SK-N-MC (cell line): ENCODE results near the gene GP1BA.

Source experiments
- DNase-seq: peaks from one replicate; pipeline ENCODE4 v3.0.0-alpha.2; 2011; ENCODE audit warnings: low read depth, low spot score
- H3K27ac ChIP-seq: fragments of 200-600 bp; sonication (generic); 2 replicates; pipeline ENCODE4 v1.5.1; 2016; ENCODE audit warnings: mixed run types
- H3K36me3 ChIP-seq: fragments of 200-600 bp; sonication (generic); 2 replicates; pipeline ENCODE4 v1.6.1; 2017; ENCODE audit warnings: antibody characterized with exemption, low read length, mixed read lengths; ENCODE audit not compliant: insufficient read depth
- H3K4me3 ChIP-seq: fragments of 200-600 bp; sonication (generic); 2 replicates; pipeline ENCODE4 v1.5.1; 2016
- H3K9ac ChIP-seq: fragments of 200-600 bp; sonication (generic); 2 replicates; pipeline ENCODE4 v1.8.0; 2017; ENCODE audit warnings: mixed run types, mixed read lengths; ENCODE audit not compliant: insufficient read length
- H3K9me3 ChIP-seq: fragments of 200-600 bp; sonication (generic); 2 replicates; pipeline ENCODE4 v1.6.1; 2017; ENCODE audit warnings: low read depth, mild to moderate bottlenecking, antibody characterized with exemption, low read length, moderate library complexity, mixed read lengths
- EZH2 ChIP-seq: fragments of 200-600 bp; sonication (generic); IDR thresholded peaks from one replicate; pipeline ENCODE4 v1.6.1; 2017; ENCODE audit warnings: antibody characterized with exemption
- FOXP2 ChIP-seq: optimal IDR thresholded peaks from 2 replicates; pipeline ENCODE3; 2011; ENCODE audit warnings: mild to moderate bottlenecking, moderate library complexity; ENCODE audit not compliant: insufficient read depth; ENCODE audit errors: extremely low read length, control extremely low read depth
- POLR2AphosphoS5 ChIP-seq: IDR thresholded peaks from 2 replicates; pipeline ENCODE4 v1.6.1; 2012; ENCODE audit warnings: mild to moderate bottlenecking, low read depth, low read length, borderline replicate concordance

Gene GP1BA

GRCh38 chr17:4969047-4969550 lies 37.0 kb downstream of the GP1BA start:
- Histone ChIP-seq H3K4me3 (peak overlapping the region; percentile 98), H3K36me3 (peaks cover 14% of the 10 kb centered on the region), H3K9me3 (no peaks in the 10 kb centered on the region), H3K27ac (peak overlapping the region; percentile 36; the same call in 1 of the 2 replicates), H3K9ac (peak overlapping the region; percentile 89)
- no peak for DNase-seq
- TF ChIP-seq POLR2AphosphoS5 (no peak), EZH2 (no peak), FOXP2 (no peak)

- H3K36me3 ChIP-seq: peaks cover 14% of the 10 kb centered on the region
- peak overlapping the region; percentile 36; the same call in 1 of the 2 replicates for H3K27ac ChIP-seq
Observed at GRCh38 chr17:4969551-4970173, 37.6 kb downstream of the GP1BA start.

GRCh38 chr17:4970273-4970672 lies 38.2 kb downstream of the GP1BA start:
- Histone ChIP-seq H3K27ac (no peak overlapping the region), H3K9ac (no peak overlapping the region), H3K4me3 (no peak overlapping the region)

More at GRCh38 chr17:4969551-4970173, 37.6 kb downstream of the GP1BA start:
- H3K9ac ChIP-seq: peak overlapping the region; percentile 37
- H3K4me3 ChIP-seq: no peak overlapping the region
- DNase-seq: no peak
- H3K9me3 ChIP-seq: no peaks in the 10 kb centered on the region
- TF ChIP-seq EZH2: no peak
- no peak for TF ChIP-seq FOXP2
- no peak for TF ChIP-seq POLR2AphosphoS5

GRCh38 chr17:4971826-4972225 lies 39.7 kb downstream of the GP1BA start:
- no peak overlapping the region for H3K27ac ChIP-seq
- TF ChIP-seq FOXP2 (no peak), EZH2 (no peak), POLR2AphosphoS5 (no peak)
- no peak overlapping the region for H3K4me3 ChIP-seq
- no peaks in the 10 kb centered on the region for H3K9me3 ChIP-seq
- no peak for DNase-seq
- H3K36me3 ChIP-seq: peaks cover 4% of the 10 kb centered on the region; the same call in 1 of the 2 replicates
- H3K9ac ChIP-seq: no peak overlapping the region

More at GRCh38 chr17:4970273-4970672, 38.2 kb downstream of the GP1BA start:
- Histone ChIP-seq H3K36me3 (peaks cover 12% of the 10 kb centered on the region), H3K9me3 (no peaks in the 10 kb centered on the region)
- no peak for DNase-seq
- no peak for TF ChIP-seq POLR2AphosphoS5
- no peak for TF ChIP-seq FOXP2
- no peak for TF ChIP-seq EZH2

GRCh38 chr17:4972322-4972721 lies 40.2 kb downstream of the GP1BA start:
- Histone ChIP-seq H3K4me3 (no peak overlapping the region), H3K9ac (no peak overlapping the region), H3K27ac (no peak overlapping the region), H3K9me3 (no peaks in the 10 kb centered on the region), H3K36me3 (peaks cover 8% of the 10 kb centered on the region; the same call in 1 of the 2 replicates)
- TF ChIP-seq EZH2 (no peak), FOXP2 (no peak), POLR2AphosphoS5 (no peak)
- no peak for DNase-seq

GRCh38 chr17:4972752-4973151 lies 40.7 kb downstream of the GP1BA start:
- no peak for DNase-seq
- H3K4me3 ChIP-seq: no peak overlapping the region
- no peak overlapping the region for H3K27ac ChIP-seq
- H3K36me3 ChIP-seq: peaks cover 12% of the 10 kb centered on the region; the same call in 1 of the 2 replicates
- H3K9ac ChIP-seq: no peak overlapping the region
- H3K9me3 ChIP-seq: no peaks in the 10 kb centered on the region
- TF ChIP-seq FOXP2 (no peak), POLR2AphosphoS5 (no peak), EZH2 (no peak)

- DNase-seq: no peak
- Histone ChIP-seq H3K36me3 (peaks cover 16% of the 10 kb centered on the region; the same call in 1 of the 2 replicates), H3K9ac (no peak overlapping the region), H3K9me3 (no peaks in the 10 kb centered on the region), H3K27ac (no peak overlapping the region), H3K4me3 (no peak overlapping the region)
- TF ChIP-seq FOXP2 (no peak), EZH2 (no peak), POLR2AphosphoS5 (no peak)
Observed at GRCh38 chr17:4973256-4974114, 41.4 kb downstream of the GP1BA start.

GRCh38 chr17:4974115-4974670 lies 42.1 kb downstream of the GP1BA start:
- peaks cover 16% of the 10 kb centered on the region; the same call in 1 of the 2 replicates for H3K36me3 ChIP-seq
- no peak overlapping the region for H3K9ac ChIP-seq
- H3K9me3 ChIP-seq: no peaks in the 10 kb centered on the region
- no peak for TF ChIP-seq FOXP2
- TF ChIP-seq EZH2: no peak
- no peak for TF ChIP-seq POLR2AphosphoS5
- H3K4me3 ChIP-seq: no peak overlapping the region
- no peak overlapping the region for H3K27ac ChIP-seq
- no peak for DNase-seq
